ENCODE measurements around the gene ASTN1. TPM values are rescaled to one million over a fixed set of nuclear protein-coding genes. Genes with fewer than 3 reads are reported as not detected.

The ASTN1 gene
- total RNA-seq, 2 donors from 2014 or later, result 0.23 to 0.62 TPM

DNA sequence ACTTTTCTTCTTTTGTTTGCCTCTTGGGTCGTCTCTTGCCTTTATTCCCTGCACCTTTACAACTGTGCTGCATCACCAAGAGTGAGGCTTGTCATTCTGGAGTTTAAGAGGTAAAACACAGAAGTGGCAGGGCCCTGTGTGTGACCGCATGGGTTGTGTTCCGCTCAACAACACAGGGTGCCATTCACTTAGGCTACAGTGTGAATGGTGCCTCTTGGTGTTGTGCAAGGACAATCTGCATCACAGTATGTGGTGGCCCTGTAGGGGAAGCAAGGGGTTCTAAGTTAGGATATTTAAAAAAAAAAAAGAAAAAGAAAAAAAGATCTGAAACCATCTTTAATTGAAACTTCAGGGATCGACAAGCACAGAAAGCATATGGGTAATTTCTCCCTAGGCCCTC, 44.4 kb upstream of the ASTN1 start:
- Histone ChIP-seq H3K4me3 (no peak overlapping the region), H3K27me3 (replicated peaks; ENCODE audit: insufficient read depth) (no peaks in the 10 kb centered on the region), H3K4me1 (replicated peaks) (no peaks in the 10 kb centered on the region), H3K9me3 (no peaks in the 10 kb centered on the region), H3K36me3 (no peaks in the 10 kb centered on the region), H3K27ac (no peak overlapping the region)
- DNase-seq (ENCODE audit: low spot score), result no peak
- intact Hi-C loops (cut with DNase I), result no loop called here
- TF ChIP-seq POLR2A (IDR thresholded peaks at IDR 0.05) (no peak), POLR2AphosphoS5 (IDR thresholded peaks at IDR 0.05) (no peak), CTCF (IDR thresholded peaks at IDR 0.05) (no peak)
- 88% methylated on average over 4 of the region's 4 CpGs for WGBS

- Histone ChIP-seq H3K9me3 (no peaks in the 10 kb centered on the region), H3K4me1 (replicated peaks) (no peaks in the 10 kb centered on the region), H3K4me3 (no peak overlapping the region), H3K27me3 (replicated peaks; ENCODE audit: insufficient read depth) (no peaks in the 10 kb centered on the region), H3K36me3 (no peaks in the 10 kb centered on the region), H3K27ac (no peak overlapping the region)
- intact Hi-C loops (cut with DNase I), result no loop called here
- TF ChIP-seq POLR2A (IDR thresholded peaks at IDR 0.05) (no peak), POLR2AphosphoS5 (IDR thresholded peaks at IDR 0.05) (no peak), CTCF (IDR thresholded peaks at IDR 0.05) (no peak)
- no peak for DNase-seq (ENCODE audit: low spot score)
Observed at GRCh38 chr1:177206831-177207355, 42.4 kb upstream of the ASTN1 start.

- Histone ChIP-seq H3K36me3 (no peaks in the 10 kb centered on the region), H3K4me3 (no peak overlapping the region), H3K4me1 (replicated peaks) (no peaks in the 10 kb centered on the region), H3K9me3 (no peaks in the 10 kb centered on the region), H3K27ac (no peak overlapping the region), H3K27me3 (replicated peaks; ENCODE audit: insufficient read depth) (no peaks in the 10 kb centered on the region)
- intact Hi-C loops (cut with DNase I), result no loop called here
- DNase-seq (ENCODE audit: low spot score), result no peak
- TF ChIP-seq POLR2AphosphoS5 (IDR thresholded peaks at IDR 0.05) (no peak), POLR2A (IDR thresholded peaks at IDR 0.05) (no peak), CTCF (IDR thresholded peaks at IDR 0.05) (no peak)
- WGBS, result 66% methylated on average over 4 of the region's 4 CpGs
Observed at GRCh38 chr1:177200290-177200689, 35.8 kb upstream of the ASTN1 start.

DNA sequence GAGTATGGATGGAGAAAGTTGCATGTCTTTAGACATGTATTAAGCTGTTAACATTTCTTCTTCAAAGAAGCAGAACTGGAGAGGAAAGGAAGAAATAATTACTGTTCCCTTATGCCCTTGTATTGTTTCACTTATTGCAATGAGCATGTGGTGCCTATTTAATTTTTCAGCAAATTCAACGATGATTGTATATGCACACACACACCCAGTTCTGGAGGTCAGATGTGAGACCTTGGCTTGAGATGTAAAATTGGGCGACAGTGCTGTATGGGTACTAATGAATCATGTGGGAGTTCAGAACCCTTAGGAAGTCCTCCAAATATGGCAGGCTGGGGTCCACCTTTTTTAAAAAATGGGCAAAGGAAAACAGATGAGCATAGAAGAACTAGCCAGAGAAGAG, 33.7 kb upstream of the ASTN1 start:
- no peak for DNase-seq (ENCODE audit: low spot score)
- Histone ChIP-seq H3K27me3 (replicated peaks; ENCODE audit: insufficient read depth) (no peaks in the 10 kb centered on the region), H3K4me1 (replicated peaks) (no peaks in the 10 kb centered on the region), H3K4me3 (no peak overlapping the region), H3K36me3 (no peaks in the 10 kb centered on the region), H3K9me3 (no peaks in the 10 kb centered on the region), H3K27ac (no peak overlapping the region)
- WGBS, result 84% methylated on average over 2 of the region's 2 CpGs
- no peak for TF ChIP-seq CTCF (IDR thresholded peaks at IDR 0.05)
- no peak for TF ChIP-seq POLR2AphosphoS5 (IDR thresholded peaks at IDR 0.05)
- TF ChIP-seq POLR2A (IDR thresholded peaks at IDR 0.05), result no peak
- intact Hi-C loops (cut with DNase I), result no loop called here

- Histone ChIP-seq H3K4me1 (replicated peaks) (no peaks in the 10 kb centered on the region), H3K4me3 (no peak overlapping the region), H3K27me3 (replicated peaks; ENCODE audit: insufficient read depth) (no peaks in the 10 kb centered on the region), H3K27ac (no peak overlapping the region), H3K36me3 (no peaks in the 10 kb centered on the region), H3K9me3 (no peaks in the 10 kb centered on the region)
- TF ChIP-seq CTCF (IDR thresholded peaks at IDR 0.05) (no peak), POLR2AphosphoS5 (IDR thresholded peaks at IDR 0.05) (no peak), POLR2A (IDR thresholded peaks at IDR 0.05) (no peak)
- intact Hi-C loops (cut with DNase I), result no loop called here
- DNase-seq (ENCODE audit: low spot score), result no peak
- whole genome bisulfite sequencing, result 58% methylated on average over 3 of the region's 3 CpGs
Observed at GRCh38 chr1:177190308-177190970, 25.9 kb upstream of the ASTN1 start.
